NCI-H1436 (cell line): ENCODE results near the gene BEGAIN.

ENCODE experiments used
- DNase-seq: peaks from one replicate; lab custom pipeline; 2025; lab: John Stamatoyannopoulos, UW

The BEGAIN gene

DNA sequence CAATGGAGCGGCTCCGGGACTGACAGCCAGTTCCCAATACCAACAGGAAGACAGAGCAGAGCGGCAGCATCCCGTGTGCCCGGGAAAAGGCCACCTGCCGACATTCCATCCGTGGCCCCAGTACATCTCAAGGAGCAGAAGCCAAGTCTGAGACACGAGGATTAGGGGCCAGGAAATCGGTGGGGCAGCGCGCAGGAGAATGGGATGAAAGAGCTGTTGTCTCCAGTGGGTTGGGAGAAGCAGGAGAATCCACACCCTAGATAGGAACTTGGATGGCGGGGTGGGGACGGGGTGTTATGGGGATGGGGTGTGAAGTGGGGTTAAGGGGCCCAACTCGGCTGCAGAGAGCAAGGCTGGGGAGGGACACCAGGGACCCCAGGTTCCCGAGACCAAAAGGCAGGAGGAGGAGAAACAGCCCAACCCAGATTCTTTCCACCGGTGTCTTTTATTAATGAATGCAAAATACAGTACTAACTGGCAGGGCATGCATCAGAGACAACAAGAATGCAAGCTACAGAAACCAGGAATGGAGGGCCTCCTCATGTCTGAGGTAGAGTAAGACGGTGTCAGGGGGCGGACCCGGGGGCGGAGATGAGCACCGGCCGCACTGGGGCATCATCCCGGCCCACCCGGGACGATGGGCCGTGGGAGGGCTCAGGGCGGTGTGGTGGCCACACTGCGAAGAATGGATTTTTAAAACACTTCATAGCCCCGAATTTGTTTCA is 50.3 kb downstream of the BEGAIN start:
- DNase-seq: no peak

DNA sequence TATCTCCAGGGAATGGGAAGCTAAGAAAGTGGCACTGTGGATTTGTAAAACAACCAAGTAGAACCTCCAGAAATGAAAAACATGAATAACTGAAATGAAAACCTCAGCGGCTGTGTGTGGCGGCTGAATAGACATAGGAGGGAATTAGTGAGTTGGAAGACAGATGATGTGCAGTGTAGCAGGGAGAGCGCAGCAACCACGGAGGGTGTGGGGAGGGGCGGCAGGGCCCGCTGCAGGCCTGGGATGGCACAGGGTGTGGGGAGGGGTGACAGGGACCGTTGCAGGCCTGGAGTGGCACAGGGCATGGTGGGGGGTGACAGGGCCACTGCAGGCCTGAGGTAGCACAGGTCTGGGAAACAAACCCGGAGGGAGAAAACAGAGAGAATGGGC is 51.1 kb downstream of the BEGAIN start:
- DNase-seq: no peak

DNA sequence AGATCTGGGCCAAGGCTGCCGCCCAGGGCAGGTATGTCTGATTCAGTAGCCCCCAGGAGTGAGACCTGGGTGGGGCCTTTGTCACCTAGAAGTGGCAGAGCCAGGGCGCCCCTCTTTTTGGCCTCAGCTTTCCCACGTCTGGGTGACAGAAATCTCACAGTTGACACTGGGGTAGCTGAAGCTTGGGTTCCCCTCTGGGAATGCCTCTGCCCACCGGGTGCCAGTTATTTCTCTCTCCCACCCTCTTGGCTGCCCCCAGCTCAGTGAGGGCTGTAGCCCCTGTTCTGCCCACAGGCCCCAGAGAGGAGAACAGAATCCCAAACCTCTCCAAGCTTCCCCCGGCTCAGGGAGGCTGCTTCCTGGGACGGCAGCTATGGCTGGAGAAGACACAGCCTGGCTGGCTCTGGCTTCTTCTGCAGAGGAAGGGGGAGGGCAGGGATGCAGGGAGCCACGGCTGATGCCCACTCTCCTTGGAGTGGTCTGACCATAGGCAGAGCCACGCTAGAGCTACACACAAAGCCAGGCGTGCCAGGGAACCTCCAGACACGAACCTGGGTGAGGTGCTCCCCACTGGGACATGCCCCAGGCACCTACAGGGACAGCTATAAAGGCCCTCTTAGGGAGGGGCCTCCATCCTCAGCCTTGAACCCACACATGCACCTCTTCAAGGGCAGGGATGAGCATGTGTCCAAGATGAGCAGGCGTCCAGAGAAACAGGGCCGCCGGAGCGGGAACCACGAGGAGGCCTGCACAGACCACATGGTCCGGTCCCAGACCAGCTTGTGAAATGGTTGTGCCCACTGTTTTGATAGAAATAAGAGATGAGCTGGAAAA is 51.7 kb downstream of the BEGAIN start:
- no peak for DNase-seq

DNA sequence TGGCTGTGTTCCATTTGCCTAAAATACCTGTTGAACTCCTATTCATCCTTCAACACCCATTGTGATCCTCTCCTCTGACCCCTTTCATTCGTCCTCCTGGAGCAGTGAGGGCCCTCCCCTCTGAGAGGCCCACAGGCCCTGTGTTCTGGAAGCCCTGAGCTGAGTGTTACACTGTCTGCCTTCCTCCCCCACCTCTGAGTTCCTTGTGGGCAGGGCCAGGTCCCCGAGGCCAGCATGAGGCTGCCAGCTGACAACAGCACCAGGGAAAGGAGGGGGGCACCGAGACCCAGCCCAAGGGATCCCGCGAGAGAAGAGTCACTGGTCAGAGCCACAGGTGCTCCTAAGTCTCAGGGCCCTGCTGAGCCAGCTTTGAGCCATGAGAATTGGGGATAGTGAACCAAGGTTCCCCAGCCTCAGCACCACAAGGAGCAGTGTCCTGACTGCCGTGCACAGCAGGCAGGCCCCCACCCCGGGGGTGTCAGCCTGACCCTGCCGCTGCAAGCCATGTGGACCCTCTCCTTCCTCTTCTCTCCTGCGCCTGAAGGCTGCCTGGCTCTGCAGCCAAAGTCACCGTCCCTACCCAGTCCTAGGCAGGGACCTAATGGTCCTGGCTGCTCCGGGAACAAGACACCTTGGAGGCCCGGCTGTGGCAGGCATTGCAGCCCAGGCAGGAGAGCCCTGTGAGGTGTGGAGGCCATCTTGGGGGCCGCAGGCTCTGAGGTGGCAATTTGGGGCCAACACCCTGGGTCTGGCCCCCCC is 52.5 kb downstream of the BEGAIN start:
- no peak for DNase-seq

DNA sequence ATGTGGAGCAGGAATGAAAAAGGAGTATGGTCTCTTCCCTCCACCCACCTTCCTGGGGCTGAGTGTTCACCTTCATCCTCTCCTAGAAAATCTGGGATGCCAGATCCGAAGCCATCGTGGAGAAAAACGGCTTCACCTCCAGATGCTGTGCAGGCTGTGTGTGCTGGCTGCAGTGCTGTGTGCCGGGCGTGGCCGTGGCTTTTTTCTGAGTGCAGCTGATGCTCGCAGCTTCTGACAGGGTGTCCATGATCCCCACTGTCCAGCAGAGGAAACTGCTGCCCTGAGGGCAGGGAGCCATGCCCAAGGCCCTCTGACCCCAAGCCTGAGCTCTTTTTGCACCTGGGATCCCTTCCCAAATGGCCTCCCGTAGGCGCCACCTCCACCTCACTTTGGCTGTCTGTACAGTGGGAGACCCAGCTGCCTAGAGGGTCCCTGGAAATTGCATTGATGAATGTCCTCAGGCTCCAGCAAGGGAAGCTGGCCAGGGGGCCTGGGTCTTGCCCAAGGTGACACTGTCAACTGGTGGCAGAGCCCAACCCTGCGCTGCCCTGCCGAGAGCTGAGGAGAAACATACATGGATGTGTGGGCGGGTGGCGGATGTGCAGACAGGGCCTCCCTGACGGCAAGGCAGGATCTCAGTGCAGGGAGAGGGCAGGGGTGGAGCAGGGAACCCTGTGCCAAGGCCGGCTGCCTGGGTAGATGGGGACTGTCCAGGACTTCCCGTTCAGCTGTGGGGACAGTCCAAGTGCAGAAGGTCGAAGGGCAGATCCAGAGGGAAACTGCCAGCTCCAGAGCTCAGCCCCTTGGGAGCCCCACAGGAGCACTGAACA is 53.3 kb downstream of the BEGAIN start:
- DNase-seq: no peak

DNA sequence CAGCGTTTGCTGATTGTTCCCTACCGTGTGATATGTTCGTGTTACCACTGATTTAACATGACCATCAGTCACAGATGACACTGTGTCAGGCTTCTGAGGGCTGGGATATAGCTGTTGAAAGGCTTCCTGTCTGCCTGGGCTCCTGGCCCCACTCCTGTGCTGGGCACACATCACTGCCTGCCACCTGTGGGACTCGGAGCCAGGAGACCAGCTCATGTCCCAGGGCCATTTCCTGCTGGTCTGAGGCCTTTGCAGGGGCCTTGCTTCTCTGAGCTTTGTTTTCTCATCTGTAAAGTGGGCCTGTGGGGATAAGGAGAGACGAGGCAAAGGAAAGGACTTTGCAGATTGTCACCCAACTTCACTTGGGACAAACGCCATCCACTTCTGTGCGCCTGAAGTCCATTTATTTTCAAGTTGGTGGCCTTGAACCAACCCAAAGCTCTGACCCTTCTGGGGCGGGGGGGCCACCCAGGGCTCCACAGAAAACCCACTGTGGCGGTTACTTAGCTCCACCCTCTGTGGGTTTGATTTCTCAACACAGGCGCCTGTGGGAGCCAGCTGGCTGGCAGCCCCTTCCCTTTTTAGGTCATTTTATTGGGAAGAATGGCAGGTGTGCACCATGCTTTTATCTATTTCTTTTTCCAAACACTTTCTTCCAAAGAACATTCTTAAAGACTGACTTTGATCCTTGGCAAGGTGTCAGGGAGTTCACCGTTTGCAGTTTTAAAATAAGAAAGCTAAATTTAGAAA is 54.1 kb downstream of the BEGAIN start:
- DNase-seq: no peak

DNA sequence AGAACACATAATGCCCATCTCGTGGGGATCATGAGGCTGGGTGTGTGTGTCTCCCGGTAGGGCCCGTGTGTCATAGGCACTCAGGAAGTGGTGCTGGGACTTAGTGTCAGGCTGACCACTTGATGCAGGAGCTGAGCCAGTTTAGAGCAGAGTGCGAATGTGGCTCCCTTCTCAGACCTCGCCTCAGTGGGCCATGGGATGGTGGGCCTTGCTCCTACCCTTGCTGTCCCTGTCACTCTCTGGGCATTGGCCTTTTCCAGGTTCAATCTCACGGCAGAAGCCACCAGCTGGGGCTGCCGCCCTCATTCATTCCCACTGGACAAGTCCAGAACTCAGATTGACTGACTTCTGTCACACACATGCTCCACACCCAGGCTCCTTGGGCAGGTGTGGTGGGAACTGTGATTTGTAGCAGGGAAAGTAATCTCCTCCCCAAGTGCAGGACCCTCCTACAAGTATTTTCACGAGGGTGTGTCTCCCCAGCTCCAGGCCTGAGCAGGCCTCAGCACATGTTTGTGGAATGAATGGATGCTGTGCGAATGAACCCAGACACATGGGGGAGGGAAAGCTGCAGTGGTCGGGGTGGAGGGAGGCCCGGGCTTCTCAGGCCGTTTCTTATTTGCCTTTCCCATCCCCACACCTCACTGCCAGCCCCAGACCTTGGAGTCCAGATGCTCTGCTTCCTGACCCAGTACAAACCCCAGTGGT is 54.9 kb downstream of the BEGAIN start:
- no peak for DNase-seq

DNA sequence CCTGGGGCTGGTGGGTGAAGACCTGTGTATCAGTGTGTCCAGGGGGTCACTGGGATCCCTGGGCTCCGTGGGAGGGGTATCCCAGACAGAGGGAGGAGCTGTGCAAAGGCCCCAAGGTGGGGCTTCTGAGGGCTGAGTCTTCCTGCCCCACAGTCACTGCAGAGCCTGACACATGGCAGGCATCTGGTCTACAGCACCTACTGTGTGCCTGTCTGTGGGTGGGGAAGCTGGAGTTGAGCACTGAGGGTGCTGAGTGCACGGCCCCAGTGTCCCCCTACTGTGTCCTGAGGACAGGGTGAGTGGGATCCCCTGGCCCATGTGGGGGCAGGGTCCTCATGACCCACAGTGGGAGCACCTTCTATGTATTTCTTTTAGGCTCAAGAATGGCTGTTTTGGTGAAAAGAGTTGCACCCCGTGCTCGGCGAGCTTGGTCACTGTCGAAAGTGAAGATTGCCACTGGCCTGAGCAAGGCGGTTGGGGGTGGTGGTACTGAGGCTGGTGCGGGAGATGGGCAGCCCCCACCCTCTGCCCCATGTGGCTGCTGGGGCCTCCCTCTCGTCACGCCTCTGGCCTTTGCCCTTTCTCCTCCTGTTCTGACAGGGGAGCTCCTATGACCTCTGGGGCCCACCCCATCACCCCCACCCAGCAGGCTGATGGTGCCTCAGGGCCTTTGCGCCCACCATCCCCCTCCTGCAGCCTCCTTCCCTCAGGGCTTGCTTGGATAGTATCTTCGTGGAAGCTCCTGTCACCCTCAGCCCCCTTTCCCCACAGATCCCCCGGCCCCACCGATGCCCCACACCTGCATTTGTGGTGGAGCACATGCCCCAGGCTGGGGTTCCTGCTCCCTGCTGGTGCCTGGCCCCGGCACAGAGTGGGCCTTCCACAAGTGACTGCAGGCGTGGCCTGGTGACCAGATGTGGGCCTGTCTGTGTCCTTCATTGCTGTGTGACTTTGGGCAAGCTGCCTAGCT is 55.8 kb downstream of the BEGAIN start:
- DNase-seq: no peak

DNA sequence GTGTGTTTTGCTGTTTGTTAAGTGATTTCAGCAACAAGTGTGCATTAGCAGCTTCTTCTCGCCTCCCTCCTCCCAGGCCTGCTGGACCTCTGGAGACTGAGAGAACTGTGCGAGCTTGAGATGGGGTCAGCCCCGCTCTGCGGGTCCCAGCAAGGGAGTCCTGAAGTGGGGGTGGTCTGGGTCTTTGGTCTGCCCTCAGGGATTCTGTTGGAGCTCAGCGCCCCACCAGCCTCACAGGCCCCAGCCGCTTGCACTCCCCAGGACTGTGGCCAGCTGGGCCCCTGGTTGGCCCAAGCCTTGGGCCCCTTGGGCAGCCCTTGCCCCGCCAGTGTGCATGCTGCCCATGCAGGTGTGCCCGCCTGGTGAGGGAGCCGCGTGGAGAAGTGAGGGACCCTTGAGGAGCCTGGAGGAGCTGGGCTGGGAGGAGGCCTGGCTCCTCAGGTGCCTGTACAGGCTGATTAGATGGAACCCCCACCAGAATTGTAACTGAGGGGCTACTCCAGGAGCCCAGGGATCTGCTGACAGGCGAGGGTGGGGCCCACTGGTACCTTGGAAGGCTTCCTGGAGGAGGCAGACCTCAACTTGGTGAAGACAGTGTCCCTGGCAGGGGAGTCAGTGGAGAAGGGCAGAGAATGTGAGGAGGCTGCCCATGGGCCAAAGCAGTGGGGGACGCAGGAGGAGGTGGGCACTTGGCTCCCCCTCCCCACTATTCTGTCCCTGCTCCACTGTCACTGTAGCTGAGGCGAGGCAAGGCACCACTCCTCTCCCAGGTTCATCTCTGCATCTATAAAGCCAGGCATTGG is 56.7 kb downstream of the BEGAIN start:
- DNase-seq: no peak

DNA sequence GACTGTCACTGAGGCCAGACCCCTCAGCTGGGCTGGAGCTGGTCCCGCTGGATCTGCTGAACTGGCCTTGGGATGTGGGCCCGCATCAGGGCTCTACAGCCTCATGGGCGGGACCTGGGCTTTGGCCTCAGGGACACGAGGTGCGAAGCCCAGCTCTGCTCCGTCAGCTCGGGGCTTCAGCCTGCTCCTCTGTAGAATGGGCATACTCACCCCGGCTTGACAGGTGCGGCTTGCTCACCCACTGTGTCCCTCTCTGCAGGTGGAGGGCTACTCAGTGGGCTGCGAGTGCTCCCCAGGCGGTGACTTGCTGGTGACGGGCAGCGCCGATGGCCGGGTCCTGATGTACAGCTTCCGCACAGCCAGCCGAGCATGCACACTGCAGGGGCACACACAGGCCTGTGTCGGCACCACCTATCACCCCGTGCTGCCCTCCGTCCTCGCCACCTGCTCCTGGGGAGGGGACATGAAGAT is 57.6 kb downstream of the BEGAIN start:
- no peak for DNase-seq

DNA sequence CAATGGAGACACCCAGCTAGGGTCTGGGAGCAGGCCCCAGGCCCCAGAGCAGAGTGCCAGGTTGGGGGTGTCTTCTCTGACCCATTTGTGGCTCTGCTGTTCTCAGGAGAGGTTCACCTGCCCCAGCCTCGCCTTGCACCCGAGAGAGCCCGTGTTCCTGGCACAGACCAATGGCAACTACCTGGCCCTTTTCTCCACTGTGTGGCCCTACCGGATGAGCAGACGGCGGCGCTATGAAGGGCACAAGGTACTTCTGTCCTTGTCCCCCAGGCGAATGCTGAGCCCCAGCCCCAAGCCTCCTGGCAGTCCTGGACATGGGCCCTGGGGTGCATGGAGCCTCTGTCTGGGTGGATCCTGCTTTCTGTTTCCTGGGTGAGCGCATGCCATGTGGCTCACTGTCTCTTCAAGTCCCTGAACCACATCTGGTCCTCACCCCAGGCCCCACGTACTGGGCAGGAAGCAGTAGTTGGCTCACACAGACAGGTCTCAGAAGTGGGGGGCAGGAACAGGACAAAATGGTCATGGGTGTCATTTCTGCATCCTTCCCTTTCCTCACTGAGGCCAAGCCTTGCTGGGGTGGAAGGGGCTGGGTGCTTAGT is 58.2 kb downstream of the BEGAIN start:
- DNase-seq: no peak

DNA sequence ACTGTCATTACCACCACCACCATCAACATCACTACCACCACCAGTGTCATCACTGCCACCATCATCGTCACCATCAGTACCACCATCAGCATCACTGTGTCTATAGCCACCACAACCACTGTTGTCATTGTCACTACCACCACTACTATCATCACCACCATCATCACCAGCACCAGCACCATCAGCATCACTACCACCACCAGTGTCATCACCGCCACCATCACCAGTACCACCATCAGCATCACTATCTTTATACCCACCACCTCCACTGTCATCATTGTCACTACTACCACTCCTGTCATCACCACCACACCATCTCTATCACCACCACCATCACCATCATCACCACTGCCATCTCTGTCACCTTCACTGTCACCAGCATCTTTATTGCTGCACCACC is 60.6 kb downstream of the BEGAIN start:
- no peak for DNase-seq

DNA sequence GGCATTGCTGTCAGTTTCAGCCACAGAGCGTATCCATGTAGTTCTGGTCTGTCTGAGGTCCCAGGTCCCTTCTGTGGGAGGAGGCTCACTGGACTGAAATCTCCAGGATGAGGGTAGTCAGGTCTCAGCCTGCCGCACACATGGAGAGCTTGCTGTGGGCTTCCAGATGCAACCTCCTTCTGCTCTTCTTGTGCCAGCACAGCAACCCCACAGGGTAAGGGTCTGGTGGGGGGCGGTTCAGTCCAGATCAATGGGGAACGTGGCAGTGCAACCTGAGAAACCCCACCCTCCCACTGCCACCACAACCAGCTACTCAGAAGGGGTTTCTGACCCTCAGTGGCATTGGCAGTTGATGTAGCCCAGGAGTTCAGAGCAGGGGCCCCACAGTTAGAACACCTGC is 61.2 kb downstream of the BEGAIN start:
- no peak for DNase-seq

DNA sequence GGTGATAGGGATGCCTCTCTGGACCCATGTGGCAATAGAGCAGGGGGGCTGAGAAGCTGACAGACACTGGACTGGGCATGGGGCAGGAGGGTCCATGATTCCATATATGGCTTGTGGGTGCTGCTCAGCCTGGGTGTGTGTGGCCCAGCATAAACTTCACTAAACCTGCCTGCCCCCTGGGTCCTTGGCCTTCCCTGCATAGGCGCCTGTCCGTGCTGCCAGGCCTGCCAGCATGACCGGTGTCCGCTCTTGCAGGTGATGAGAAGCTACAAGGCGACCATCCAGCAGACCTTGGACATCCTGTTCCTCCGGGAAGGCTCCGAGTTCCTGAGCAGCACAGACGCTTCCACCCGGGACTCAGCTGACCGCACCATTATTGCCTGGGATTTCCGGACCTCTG is 61.6 kb downstream of the BEGAIN start:
- DNase-seq: no peak

DNA sequence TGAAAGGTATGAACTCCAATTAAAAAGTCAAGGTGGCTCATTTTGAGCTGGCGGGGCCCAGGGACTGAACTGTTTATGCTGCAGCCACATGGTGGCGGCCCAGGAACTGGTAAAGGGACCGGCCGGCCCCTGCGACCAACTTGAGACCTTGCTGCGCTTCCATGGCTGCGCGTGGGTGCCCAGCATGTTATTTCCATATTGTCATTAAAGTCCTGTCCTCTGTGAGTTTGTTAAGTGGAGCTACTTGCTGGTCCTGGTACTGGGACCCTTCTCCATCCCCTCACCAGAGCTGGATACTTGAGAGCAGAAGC is 62.3 kb downstream of the BEGAIN start:
- no peak for DNase-seq

DNA sequence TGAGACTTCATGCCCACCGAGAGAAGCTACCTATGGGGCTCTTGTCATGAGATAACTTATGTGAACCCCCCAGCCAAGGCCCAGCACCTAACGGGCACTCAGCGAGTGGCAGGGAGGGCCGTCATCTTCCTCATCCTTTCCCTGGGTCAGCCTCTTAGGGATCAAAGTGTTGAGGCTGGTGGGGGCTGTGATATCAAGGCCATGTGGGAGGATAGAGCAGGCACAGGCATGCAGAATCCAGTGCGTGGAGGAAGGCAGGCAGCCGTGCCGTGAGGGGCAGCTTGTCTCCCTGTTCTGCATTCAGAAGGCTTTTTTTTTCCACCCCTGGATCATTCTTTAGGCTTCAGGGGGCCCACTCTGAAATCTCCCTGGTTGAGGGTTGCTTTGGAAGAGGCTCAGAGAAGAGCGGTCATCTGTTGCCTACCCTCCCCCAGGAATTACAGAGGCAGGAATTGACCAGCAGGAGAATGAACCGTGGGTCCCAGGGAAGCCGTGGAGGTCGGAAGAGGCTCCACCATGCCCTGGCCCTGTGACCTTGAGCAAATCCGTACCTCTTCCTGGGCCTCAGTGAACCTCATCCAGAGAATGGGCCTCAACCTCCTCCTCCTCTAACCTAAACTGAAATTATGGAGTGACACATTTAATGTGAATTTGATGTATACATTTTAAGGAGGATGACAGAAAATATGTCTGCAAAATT is 62.8 kb downstream of the BEGAIN start:
- no peak for DNase-seq

DNA sequence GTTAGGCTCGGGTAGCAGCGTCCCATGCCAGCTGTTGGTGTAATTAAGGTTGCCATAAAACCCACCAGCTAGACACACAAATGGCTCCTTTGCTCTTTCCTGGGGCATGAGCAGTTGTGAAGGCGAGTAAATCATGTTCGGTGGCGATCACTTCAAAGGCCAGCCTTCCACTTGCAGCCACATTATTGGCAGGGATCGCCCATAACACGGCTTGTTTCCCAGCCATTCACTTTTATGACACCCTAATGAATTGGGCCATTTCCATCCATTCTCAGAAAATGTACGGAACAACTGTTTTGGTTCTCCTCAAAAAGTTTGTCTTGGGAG is 63.4 kb downstream of the BEGAIN start:
- no peak for DNase-seq
